Stimulated activated CD4-positive, alpha-beta T cell treated with anti-CD3 and anti-CD28 coated beads, TNF-alpha, amount 100 ng/mL, for 4 hours (primary cell): ENCODE data around the gene ABO.
"Not testable (repeated sequence)": the region's sequence is repeated elsewhere in the genome, so short reads cannot be mapped to it uniquely, and the experiment has no call there.

Experiments
- DNase-seq, 3 experiments: peaks; one replicate each; pipeline ENCODE4 v3.0.0-alpha.2; 2020; ENCODE audit warnings: low read depth in 3 of 3

The ABO gene

GRCh38 chr9:133242991-133243390 is 32.0 kb downstream of the ABO start:
- DNase-seq: no peak

- DNase-seq: no peak
Observed at GRCh38 chr9:133242241-133242640, 32.8 kb downstream of the ABO start.

- DNase-seq: no peak
Observed at GRCh38 chr9:133239533-133240090, 35.4 kb downstream of the ABO start.

DNA sequence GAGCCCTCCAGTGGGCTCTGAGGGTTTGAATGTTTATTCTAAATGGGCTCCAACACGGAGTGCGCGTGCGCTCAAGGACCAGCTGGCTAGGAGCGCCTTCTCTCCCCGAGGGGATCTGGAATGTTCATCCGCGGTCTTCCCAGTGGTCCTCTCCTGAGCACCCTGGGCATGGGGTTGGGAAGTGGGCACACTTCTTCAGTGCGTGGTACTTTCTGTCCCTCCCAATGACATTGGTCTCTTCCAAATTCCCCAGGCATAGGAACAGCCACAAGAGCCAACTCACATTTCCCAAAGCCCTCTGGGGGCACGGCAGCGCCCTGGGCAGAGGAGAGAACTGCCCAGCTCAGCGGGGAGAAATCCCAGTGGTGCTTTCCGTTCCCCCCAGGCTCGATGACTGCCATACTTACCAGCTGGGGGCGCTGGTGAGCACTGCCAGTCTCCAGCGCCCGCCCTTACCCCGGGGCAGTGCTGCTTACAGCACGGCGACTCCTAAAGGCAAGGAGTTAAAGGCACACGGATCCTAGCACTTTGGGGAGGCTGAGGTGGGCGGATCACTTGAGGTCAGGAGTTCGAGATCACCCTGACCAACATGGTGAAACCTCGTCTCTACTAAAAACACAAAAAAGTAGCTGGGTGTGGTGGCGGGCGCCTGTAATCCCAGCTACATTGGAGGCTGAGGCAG is 36.0 kb downstream of the ABO start:
- DNase-seq: peak; percentile 36 to 42 (median 41)

DNA sequence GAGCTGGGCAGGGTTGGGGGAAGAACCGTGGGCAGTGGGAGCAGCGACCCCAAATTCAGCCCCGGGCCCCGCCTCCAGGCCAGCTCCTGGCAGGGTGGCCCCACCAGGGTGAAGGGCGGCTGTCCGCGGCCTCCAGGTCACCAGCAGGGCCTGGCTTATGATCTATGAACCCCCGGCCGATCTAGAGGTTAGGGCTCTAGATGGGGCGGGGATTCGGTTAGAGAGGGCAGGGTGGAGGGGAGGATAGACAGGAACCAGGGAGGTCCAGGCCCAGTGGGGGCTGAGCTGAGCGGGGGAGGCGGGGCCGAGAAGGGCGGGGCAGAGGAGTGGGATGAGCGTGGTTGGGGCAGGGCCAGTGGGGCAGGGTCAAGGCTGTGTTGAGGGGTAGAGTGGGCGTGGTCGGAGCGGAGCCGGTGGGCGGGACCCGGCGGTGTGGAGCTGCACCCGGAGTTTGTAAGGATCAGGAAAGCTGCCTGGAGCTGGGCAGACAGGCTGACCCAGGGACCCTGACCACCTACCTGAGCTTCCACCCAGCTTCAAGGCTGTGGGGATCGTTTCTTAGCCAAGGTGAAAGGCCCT is 36.6 kb downstream of the ABO start:
- DNase-seq: peak in 2 of 3 experiments; percentile 8 to 16

DNA sequence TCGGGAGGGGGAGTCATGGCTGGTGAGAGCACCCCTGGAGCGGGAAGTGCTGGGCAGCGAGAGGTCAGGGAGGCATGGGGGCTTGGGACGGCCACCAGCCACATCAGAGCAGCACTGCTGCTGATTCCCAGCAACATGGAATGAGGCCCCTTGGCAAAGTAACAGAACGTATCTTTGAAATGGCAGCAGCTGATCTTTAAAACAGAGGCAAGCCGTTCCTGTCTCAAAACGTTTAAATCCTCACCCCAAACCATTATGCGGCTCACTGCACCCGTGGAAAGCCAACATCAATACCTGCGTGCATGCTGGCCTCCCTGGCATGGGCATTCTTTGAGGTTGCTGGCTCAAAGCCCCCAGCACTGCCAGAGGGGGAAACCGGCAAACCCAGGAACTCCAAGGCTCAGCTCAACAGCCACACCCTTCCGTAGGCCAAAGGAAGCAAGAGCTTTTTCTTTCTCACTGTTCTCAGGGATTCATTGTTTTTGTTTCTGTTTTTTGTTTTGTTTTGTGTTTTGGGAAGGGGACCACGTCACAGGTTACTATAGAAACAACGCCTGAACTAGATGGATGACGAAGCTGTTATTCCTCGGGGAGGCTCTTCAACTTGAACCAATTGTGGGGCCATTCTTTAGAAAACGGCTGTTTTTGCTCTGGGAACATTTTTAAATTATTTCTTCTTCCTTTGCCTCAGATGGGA is 37.8 kb downstream of the ABO start:
- DNase-seq: no peak

- not testable (repeated sequence) for DNase-seq
Observed at GRCh38 chr9:133236291-133237034, 38.5 kb downstream of the ABO start.

- DNase-seq: no peak
Observed at GRCh38 chr9:133235549-133236222, 39.3 kb downstream of the ABO start.

- no peak for DNase-seq
Observed at GRCh38 chr9:133234577-133235322, 40.3 kb downstream of the ABO start.

GRCh38 chr9:133233681-133234432 is 41.1 kb downstream of the ABO start:
- no peak for DNase-seq

DNA sequence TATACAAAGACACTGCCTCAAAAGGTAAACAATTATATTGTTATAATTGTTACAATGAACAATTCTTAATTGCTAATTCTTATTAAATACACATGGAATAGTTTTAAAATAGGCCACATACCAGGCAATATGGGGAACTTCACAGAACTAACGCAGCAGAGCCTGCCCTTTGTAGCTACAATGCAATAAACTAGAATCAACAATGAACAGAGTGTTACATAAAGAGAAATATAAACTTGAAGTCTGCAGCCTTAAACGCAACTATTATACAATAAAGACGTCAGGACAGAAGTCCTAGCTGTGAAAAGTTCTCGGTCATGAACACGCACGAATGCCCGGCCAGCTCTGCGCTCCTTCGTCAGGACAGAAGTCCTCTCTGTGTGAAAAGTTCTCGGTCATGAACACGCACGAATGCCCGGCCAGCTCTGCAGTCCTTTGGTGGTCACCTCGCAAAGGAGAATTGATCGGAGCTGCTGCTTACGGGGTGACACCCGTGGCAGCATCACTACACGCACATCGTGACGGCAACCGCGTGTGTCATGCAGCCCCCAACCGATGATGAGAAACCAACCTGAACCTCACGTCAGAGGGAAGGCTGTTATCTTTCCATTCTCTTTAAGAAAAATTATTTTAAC is 43.0 kb downstream of the ABO start:
- not testable (repeated sequence) for DNase-seq

DNA sequence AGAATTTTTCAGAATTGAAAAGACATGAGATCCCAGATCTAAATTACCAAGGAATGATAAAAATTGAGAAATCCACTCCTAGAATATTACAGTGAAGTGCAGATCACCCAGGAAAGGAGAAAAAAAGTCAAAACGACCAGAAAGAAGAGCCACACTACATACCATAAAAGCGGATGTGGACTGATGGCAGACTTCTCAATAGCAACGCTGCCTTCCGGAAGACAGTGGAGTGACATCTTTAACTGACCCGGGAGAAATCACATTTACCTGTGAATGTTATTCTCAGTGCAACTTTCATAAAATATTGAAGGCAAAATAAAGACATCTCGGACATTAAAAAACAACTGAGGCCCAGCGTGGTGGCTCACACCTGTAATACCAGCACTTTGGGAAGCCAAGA is 44.5 kb downstream of the ABO start:
- DNase-seq: not testable (repeated sequence)

GRCh38 chr9:133230093-133230492 is 44.9 kb downstream of the ABO start:
- no peak for DNase-seq

GRCh38 chr9:133228474-133229193 is 46.4 kb downstream of the ABO start:
- not testable (repeated sequence) for DNase-seq

DNA sequence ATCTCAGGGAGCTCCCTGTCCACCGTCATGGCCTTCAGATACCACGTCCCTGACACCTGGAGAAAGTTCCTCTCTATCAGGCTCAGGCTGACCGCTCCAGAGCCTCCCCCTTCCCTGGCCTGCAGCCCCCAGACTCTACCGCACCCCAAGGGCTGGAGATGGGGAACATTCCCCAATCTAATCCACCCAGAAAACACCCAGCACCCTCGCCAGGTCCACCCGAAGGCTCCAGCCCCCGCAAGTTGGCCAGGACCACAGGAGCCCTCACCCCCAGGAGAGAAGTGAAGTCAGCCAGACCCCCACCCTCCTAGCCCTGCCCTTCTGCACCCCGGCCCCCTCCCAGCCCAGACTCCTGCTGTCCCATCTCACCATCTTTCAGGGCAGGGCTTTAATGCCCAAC is 47.0 kb downstream of the ABO start:
- not testable (repeated sequence) for DNase-seq

- no peak for DNase-seq
Observed at GRCh38 chr9:133227242-133227860, 47.6 kb downstream of the ABO start.

- no peak for DNase-seq
Observed at GRCh38 chr9:133226219-133227171, 48.5 kb downstream of the ABO start.
